Measurements from ENCODE around the gene BBS4. TPM values are rescaled to one million over a fixed set of nuclear protein-coding genes. Genes with fewer than 3 reads are reported as not detected.

The BBS4 gene
- total and polyA plus RNA-seq, 2 experiments from 2014 or later = 37.9 to 86.8 TPM

DNA sequence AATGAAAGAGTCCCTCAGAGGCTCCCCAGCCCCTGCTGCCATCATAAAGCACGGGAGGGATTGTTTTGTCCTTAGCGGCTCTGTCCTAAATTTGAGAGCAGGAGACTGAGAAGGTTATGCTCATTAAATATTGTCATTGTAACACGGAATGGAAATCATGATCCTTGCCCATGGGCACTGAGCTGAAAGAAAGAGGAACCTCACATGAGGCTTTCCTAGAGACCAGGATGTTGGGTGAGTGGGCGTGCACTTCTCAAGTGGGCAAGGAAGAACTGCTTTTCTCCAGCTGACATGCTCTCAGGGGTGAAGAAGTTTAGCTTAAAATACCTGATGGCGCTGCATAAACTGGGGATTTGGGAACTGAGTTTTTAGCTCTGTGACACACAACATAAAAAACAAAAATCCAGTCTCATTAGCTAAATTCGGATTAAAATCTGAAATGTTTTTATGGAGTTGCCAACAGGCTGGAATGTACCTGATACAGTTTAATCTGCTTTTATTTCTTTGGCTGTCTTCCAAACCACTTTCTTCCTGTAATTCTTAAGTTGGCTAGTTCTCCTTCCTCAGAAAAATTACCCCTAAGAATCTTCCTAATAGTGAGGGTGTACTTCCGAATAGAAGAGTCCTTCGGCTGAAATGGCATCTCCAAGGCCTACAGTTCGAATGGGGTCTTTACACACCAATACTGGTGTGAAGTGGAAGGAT lies 65.9 kb downstream of the BBS4 start:
- Histone ChIP-seq H3K27me3 (no peaks in the 10 kb centered on the region), H3K4me3 (no peak overlapping the region), H3K36me3 (peaks cover 31% of the 10 kb centered on the region), H3K4me1 (ENCODE audit: low read depth) (no peaks in the 10 kb centered on the region), H3K27ac (peak overlapping the region; percentile 4), H3K9me3 (ENCODE audit: low read depth) (no peaks in the 10 kb centered on the region)
- peak in 1 of 2 donors; percentile 48 for DNase-seq (ENCODE audit: low read depth in 1 of 2, low spot score in 1 of 2)
- TF ChIP-seq, protein P1, sequence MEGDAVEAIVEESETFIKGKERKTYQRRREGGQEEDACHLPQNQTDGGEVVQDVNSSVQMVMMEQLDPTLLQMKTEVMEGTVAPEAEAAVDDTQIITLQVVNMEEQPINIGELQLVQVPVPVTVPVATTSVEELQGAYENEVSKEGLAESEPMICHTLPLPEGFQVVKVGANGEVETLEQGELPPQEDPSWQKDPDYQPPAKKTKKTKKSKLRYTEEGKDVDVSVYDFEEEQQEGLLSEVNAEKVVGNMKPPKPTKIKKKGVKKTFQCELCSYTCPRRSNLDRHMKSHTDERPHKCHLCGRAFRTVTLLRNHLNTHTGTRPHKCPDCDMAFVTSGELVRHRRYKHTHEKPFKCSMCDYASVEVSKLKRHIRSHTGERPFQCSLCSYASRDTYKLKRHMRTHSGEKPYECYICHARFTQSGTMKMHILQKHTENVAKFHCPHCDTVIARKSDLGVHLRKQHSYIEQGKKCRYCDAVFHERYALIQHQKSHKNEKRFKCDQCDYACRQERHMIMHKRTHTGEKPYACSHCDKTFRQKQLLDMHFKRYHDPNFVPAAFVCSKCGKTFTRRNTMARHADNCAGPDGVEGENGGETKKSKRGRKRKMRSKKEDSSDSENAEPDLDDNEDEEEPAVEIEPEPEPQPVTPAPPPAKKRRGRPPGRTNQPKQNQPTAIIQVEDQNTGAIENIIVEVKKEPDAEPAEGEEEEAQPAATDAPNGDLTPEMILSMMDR (IDR thresholded peaks at IDR 0.05; ENCODE audit: low read depth, low read length) = no peak

DNA sequence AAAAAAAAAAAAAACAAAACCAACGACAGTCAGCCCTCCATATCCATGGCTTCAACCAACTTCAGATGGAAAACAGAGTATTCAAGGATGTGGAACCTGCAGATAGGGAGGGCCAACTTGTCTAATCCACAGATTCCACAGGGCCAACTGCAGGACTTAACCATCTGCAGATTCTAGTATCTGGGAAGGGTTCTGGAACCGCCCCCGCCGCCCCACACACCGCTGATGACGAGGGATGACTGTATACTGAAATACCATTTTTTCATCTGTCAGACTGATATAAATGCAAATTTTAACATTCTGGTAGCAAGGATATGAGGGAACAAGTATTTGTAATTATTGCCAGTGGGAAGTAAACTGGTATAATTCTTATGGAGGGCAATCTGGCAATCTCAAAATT lies 68.1 kb downstream of the BBS4 start:
- DNase-seq (ENCODE audit: low read depth in 1 of 2, low spot score in 1 of 2) = no peak
- TF ChIP-seq, protein P1 (IDR thresholded peaks at IDR 0.05; ENCODE audit: low read depth, low read length) = no peak
- H3K4me1 ChIP-seq (ENCODE audit: low read depth) = no peaks in the 10 kb centered on the region
- H3K27me3 ChIP-seq = no peaks in the 10 kb centered on the region
- no peaks in the 10 kb centered on the region for H3K9me3 ChIP-seq (ENCODE audit: low read depth)
- H3K36me3 ChIP-seq = peaks cover 33% of the 10 kb centered on the region
- H3K27ac ChIP-seq = no peak overlapping the region
- no peak overlapping the region for H3K4me3 ChIP-seq

DNA sequence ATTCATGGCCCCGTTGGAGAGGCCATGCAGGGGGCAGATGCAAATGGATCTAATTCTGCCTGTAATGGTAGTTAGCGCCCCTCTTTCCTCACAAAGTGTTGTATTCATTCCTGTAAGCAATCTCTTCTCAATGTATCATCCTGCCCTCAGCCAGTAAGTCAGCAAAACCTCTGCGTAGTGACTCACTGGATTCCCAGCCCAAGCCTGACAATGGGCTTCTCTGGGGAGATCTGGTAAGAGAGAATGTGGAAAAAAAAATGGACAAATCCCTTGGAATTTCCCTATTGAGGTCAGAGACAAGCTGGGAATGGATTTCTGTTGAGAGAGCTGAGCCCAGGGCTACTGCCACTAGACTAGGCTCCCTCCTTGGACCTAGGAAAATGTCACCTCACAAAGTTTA lies 72.2 kb downstream of the BBS4 start:
- H3K9me3 ChIP-seq (ENCODE audit: low read depth) = no peaks in the 10 kb centered on the region
- H3K27ac ChIP-seq = no peak overlapping the region

DNA sequence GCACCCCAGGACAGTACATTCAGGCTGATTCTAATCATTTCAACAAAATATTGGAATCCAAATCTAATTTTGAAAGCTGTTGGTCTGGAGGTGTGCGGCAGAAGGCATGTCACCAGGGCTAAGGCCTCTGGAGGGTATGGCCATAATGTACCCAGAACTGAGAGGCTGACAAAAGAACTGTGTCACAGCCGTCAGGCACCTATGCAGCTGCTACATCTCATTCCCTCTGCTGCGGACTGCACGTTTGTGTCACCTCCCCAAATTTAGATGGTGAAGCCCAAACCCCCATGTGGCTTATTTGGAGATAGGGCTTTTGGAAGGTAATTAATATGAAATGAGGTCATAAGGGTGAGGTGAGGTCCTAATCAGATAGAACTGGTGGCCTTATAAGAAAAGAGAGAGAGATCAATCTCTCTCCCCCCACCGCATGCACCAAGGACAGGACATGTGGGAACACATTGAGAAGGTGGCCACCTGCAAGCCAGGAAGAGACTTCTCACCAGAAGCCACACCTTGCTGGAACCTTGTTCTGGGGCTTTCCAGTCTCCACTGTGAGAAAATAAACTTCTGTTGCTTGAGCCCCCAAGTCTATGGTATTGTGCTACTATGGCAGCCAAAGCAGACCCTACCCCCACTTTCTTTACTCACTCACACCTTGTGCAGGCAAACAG lies 74.7 kb downstream of the BBS4 start:
- H3K4me3 ChIP-seq = no peak overlapping the region
- H3K27me3 ChIP-seq = no peaks in the 10 kb centered on the region
- H3K4me1 ChIP-seq (ENCODE audit: low read depth) = no peaks in the 10 kb centered on the region
- no peak for DNase-seq (ENCODE audit: low read depth in 1 of 2, low spot score in 1 of 2)
- H3K9me3 ChIP-seq (ENCODE audit: low read depth) = no peaks in the 10 kb centered on the region
- TF ChIP-seq, protein P1 (IDR thresholded peaks at IDR 0.05; ENCODE audit: low read depth, low read length) = no peak
- H3K27ac ChIP-seq = no peak overlapping the region
- peaks cover 13% of the 10 kb centered on the region for H3K36me3 ChIP-seq

More for the DNA sequence above, 72.2 kb downstream of the BBS4 start:
- Histone ChIP-seq H3K36me3 (peaks cover 29% of the 10 kb centered on the region), H3K4me3 (no peak overlapping the region), H3K27me3 (no peaks in the 10 kb centered on the region), H3K4me1 (ENCODE audit: low read depth) (no peaks in the 10 kb centered on the region)
- TF ChIP-seq, protein P1 (IDR thresholded peaks at IDR 0.05; ENCODE audit: low read depth, low read length) = no peak
- peak in 1 of 2 donors; percentile 93 for DNase-seq (ENCODE audit: low read depth in 1 of 2, low spot score in 1 of 2)

DNA sequence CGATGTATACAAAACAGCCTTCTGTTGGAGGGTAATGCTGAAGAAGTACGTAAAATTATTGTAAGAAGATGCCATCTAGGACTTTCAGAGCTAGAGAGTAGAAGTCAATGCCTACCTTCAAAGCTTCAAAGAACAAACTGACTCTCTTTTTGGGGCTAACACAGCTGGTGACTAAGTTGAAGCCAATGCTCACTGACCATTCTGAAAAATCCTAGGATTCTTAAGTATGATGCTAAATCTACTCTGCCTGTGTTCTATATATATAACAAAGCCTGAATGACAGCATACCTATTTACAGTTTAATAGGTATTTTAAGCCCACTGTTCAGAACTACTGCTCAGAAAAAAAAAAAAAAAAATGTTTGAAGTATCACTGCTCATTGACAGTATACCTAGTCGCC lies 78.6 kb downstream of the BBS4 start:
- TF ChIP-seq, protein P1 (IDR thresholded peaks at IDR 0.05; ENCODE audit: low read depth, low read length) = no peak
- Histone ChIP-seq H3K4me1 (ENCODE audit: low read depth) (no peaks in the 10 kb centered on the region), H3K27me3 (no peaks in the 10 kb centered on the region), H3K36me3 (peaks cover 16% of the 10 kb centered on the region), H3K4me3 (no peak overlapping the region), H3K9me3 (ENCODE audit: low read depth) (no peaks in the 10 kb centered on the region), H3K27ac (no peak overlapping the region)
- DNase-seq (ENCODE audit: low read depth in 1 of 2, low spot score in 1 of 2) = no peak

Measured in cardiac muscle cell (in vitro differentiated cells and primary cell).